ENCODE results near the gene OR4K5.

- TF ChIP-seq, protein P1, sequence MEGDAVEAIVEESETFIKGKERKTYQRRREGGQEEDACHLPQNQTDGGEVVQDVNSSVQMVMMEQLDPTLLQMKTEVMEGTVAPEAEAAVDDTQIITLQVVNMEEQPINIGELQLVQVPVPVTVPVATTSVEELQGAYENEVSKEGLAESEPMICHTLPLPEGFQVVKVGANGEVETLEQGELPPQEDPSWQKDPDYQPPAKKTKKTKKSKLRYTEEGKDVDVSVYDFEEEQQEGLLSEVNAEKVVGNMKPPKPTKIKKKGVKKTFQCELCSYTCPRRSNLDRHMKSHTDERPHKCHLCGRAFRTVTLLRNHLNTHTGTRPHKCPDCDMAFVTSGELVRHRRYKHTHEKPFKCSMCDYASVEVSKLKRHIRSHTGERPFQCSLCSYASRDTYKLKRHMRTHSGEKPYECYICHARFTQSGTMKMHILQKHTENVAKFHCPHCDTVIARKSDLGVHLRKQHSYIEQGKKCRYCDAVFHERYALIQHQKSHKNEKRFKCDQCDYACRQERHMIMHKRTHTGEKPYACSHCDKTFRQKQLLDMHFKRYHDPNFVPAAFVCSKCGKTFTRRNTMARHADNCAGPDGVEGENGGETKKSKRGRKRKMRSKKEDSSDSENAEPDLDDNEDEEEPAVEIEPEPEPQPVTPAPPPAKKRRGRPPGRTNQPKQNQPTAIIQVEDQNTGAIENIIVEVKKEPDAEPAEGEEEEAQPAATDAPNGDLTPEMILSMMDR (CRISPR knock-in tag; IDR thresholded peaks at IDR 0.05), result no peak
- no peak for TF ChIP-seq RXRA (CRISPR knock-in tag; IDR thresholded peaks at IDR 0.05)
- TF ChIP-seq ZNF598 (CRISPR knock-in tag; IDR thresholded peaks at IDR 0.05; ENCODE audit: borderline replicate concordance), result no peak
- TF ChIP-seq ZBTB8A (CRISPR knock-in tag; IDR thresholded peaks at IDR 0.05; ENCODE audit: borderline replicate concordance, low read depth), result no peak
- TF ChIP-seq, protein P2, sequence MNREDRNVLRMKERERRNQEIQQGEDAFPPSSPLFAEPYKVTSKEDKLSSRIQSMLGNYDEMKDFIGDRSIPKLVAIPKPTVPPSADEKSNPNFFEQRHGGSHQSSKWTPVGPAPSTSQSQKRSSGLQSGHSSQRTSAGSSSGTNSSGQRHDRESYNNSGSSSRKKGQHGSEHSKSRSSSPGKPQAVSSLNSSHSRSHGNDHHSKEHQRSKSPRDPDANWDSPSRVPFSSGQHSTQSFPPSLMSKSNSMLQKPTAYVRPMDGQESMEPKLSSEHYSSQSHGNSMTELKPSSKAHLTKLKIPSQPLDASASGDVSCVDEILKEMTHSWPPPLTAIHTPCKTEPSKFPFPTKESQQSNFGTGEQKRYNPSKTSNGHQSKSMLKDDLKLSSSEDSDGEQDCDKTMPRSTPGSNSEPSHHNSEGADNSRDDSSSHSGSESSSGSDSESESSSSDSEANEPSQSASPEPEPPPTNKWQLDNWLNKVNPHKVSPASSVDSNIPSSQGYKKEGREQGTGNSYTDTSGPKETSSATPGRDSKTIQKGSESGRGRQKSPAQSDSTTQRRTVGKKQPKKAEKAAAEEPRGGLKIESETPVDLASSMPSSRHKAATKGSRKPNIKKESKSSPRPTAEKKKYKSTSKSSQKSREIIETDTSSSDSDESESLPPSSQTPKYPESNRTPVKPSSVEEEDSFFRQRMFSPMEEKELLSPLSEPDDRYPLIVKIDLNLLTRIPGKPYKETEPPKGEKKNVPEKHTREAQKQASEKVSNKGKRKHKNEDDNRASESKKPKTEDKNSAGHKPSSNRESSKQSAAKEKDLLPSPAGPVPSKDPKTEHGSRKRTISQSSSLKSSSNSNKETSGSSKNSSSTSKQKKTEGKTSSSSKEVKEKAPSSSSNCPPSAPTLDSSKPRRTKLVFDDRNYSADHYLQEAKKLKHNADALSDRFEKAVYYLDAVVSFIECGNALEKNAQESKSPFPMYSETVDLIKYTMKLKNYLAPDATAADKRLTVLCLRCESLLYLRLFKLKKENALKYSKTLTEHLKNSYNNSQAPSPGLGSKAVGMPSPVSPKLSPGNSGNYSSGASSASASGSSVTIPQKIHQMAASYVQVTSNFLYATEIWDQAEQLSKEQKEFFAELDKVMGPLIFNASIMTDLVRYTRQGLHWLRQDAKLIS (CRISPR knock-in tag; IDR thresholded peaks at IDR 0.05), result no peak
- TF ChIP-seq ZNF562 (CRISPR knock-in tag; IDR thresholded peaks at IDR 0.05; ENCODE audit: borderline replicate concordance), result no peak
- TF ChIP-seq ZBTB2 (CRISPR knock-in tag; IDR thresholded peaks at IDR 0.05; ENCODE audit: low read depth), result no peak
These were observed 3.2 kb upstream of the OR4K5 start for GRCh38 chr14:19917243-19917642.

Data from HepG2 (cell line).